GM12801 (cell line): ENCODE results near the gene OSBPL3.

ENCODE experiments used
- TF ChIP-seq, protein P1 (sequence below): IDR thresholded peaks from one replicate; pipeline ENCODE4 v1.5.1; 2011; ENCODE audit warnings: control low read depth; ENCODE audit not compliant: insufficient read length; ENCODE audit errors: extremely low read depth

OSBPL3 gene

DNA sequence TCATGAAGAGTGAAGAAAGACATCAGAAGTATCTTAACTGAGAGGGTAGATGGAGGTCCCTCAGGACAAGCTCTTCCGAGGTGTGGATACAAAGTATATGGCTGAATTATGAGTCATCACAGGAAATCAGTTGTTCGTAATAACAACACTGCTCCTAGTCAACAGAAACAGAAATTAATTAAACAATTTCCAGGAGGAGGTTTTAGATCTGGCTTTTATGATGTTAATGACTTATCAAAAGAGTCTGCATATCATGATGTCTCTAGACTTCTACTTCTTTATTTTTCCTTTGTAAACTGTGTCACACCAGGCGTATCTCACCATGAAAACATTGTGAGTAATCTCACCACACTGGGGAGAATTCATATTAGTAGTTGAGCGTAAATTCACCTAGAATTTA, 31.2 kb downstream of the OSBPL3 start:
- TF ChIP-seq, protein P1, sequence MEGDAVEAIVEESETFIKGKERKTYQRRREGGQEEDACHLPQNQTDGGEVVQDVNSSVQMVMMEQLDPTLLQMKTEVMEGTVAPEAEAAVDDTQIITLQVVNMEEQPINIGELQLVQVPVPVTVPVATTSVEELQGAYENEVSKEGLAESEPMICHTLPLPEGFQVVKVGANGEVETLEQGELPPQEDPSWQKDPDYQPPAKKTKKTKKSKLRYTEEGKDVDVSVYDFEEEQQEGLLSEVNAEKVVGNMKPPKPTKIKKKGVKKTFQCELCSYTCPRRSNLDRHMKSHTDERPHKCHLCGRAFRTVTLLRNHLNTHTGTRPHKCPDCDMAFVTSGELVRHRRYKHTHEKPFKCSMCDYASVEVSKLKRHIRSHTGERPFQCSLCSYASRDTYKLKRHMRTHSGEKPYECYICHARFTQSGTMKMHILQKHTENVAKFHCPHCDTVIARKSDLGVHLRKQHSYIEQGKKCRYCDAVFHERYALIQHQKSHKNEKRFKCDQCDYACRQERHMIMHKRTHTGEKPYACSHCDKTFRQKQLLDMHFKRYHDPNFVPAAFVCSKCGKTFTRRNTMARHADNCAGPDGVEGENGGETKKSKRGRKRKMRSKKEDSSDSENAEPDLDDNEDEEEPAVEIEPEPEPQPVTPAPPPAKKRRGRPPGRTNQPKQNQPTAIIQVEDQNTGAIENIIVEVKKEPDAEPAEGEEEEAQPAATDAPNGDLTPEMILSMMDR, result no peak

DNA sequence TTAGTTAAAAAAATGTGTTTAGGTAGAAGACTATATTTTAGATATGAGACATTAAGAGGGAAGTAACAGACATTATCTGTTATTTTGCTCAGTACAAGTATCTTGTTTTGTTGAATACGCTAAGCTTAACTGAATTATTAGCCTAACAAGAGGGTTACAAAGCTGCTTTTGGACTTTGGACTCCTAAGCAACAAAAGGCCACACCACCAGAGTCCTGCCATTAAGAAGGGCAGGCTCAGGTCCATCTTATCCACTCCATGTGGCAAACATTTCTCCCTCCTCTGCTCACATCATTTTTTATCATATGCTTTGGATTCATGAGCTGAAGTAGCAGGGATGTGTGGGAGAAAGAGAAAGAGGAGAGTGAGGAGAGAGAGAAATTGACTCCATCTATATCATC, 33.5 kb downstream of the OSBPL3 start:
- TF ChIP-seq, protein P1, result no peak

DNA sequence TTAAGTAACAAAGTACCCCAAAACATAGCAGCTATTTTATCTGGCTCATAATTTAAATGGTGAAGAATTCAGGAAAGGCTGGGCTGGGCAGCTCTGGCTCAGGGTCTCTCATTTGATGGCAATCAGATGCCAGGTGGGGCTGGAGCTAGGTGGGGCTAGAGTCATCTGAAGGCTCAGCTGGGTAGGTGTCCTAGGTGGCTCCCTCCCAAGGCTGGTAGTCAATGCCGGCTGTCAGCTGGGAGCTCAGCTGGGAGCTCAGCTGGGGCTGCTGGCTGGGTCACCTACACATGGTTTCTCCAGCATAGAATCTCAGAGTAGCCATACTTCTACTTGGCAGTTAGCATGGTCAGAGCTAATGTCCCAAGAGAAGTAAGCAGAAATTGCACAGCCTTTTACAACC, 34.1 kb downstream of the OSBPL3 start:
- TF ChIP-seq, protein P1, result no peak

GRCh38 chr7:24943096-24943948, 36.7 kb downstream of the OSBPL3 start:
- TF ChIP-seq, protein P1, result no peak

GRCh38 chr7:24942226-24942625, 37.8 kb downstream of the OSBPL3 start:
- TF ChIP-seq, protein P1, result no peak

DNA sequence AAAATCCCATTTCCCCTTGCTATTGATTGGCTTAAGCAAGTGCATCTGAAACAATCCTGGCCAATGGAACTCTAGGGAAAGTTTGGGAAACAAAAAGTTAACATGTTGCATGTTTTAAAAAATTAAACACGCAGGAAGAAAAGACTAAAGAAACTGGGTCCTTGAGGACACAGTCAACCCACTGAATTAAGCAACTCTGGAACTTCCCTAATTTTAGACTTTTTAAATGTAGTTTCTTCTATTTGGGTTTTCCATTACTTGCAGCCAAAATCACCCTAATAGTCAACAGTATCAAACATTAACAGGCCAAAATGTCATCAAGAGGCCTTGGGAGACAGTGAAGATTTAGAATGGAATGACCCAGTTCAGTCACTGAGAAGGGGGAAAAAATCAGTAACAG, 40.6 kb downstream of the OSBPL3 start:
- TF ChIP-seq, protein P1, result no peak

GRCh38 chr7:24936121-24936824, 43.7 kb downstream of the OSBPL3 start:
- TF ChIP-seq, protein P1, result no peak
